Esophagus (tissue), 2 donors: ENCODE measurements around the gene HSD11B1L. TPM values are rescaled to one million over a fixed set of nuclear protein-coding genes. Genes with fewer than 3 reads are reported as not detected.

Experiments used
- H3K27ac ChIP-seq, 2 donors: one replicate each; pipeline ENCODE4 v1.5.1; 2013; ENCODE audit warnings: low read depth in 2 of 2, mild to moderate bottlenecking in 2 of 2, inconsistent platforms in 1 of 2, low read length in 1 of 2, moderate library complexity in 1 of 2
- H3K27me3 ChIP-seq, 2 donors: one replicate each; pipeline ENCODE4 v1.6.1; 2013; ENCODE audit warnings: low read length in 2 of 2, control low read depth in 1 of 2, mild to moderate bottlenecking in 1 of 2; ENCODE audit not compliant: insufficient read depth in 2 of 2, control insufficient read depth in 1 of 2
- H3K36me3 ChIP-seq, 2 donors: one replicate each; pipeline ENCODE4 v1.6.1; 2013; ENCODE audit warnings: low read length in 1 of 2; ENCODE audit not compliant: control insufficient read depth in 2 of 2, insufficient read depth in 2 of 2
- H3K4me1 ChIP-seq, 2 donors: one replicate each; pipeline ENCODE4 v1.6.1; 2013; ENCODE audit warnings: low read length in 1 of 2; ENCODE audit not compliant: control insufficient read depth in 2 of 2, insufficient read depth in 2 of 2
- H3K4me3 ChIP-seq, 2 donors: one replicate each; pipeline ENCODE4 v1.5.1; 2013; ENCODE audit warnings: low read length in 2 of 2, mild to moderate bottlenecking in 2 of 2, low read depth in 1 of 2, moderate library complexity in 1 of 2
- H3K9me3 ChIP-seq, 2 donors: one replicate each; pipeline ENCODE4 v1.6.1; 2013; ENCODE audit warnings: mild to moderate bottlenecking in 2 of 2, low read depth in 1 of 2, low read length in 1 of 2, moderate library complexity in 1 of 2; ENCODE audit not compliant: control insufficient read depth in 2 of 2, insufficient read depth in 1 of 2
- WGBS, 2 donors: extraction: QIAGEN DNeasy Blood & Tissue Kit; methylation state at CpG; one replicate each; pipeline ENCODE4 v1.1.7; 2013; 5-methylcytosine and 5-hydroxymethylcytosine counted together
- polyA plus RNA-seq, 2 donors: library from polyadenylated mRNA; stranded (reverse); fragments of 200-250 nt; gene quantifications; one replicate each; pipeline ENCODE4 v1.2.3, GENCODE V29; 2013
- donor health status: healthy with polysubstance abuse.
- donor health status: Bipolar disorder and iron deficiency.

The HSD11B1L gene
- 1 to 10 TPM; 3.8 to 4.1 TPM for polyA plus RNA-seq

- Histone ChIP-seq H3K27ac (peak within 1 kb of the TSS; percentile 89 to 92), H3K27me3 (no peaks in the 10 kb centered on the region), H3K9me3 (no peaks in the 10 kb centered on the region), H3K4me3 (peak within 1 kb of the TSS; percentile 67 to 82), H3K4me1 (peaks cover 4 to 11% of the 10 kb centered on the region in 2 donors), H3K36me3 (peaks cover 0 to 5% of the 10 kb centered on the region in 2 donors)
- 1% methylated on average over 74 to 94 of the region's 94 CpGs for WGBS, 2 donors
These were observed at the start of gene HSD11B1L, which contains the start of gene MICOS13 for GRCh38 chr19:5680437-5681368. TSS of gene HSD11B1L (plus strand) at chr19:5681027. CDS start at chr19:5684833, 3,806 bp downstream. TSS of gene MICOS13 (minus strand) at chr19:5680516. CDS start at chr19:5680486, 30 bp downstream.

GRCh38 chr19:5631567-5632240, 49.1 kb upstream of the HSD11B1L start:
- peaks cover 6 to 16% of the 10 kb centered on the region in 2 donors for H3K36me3 ChIP-seq
- H3K9me3 ChIP-seq = no peaks in the 10 kb centered on the region
- H3K4me3 ChIP-seq = no peak overlapping the region
- no peaks in the 10 kb centered on the region for H3K27me3 ChIP-seq
- 71 to 72% methylated on average over 9 of the region's 9 CpGs for WGBS, 2 donors
- peaks cover 3 to 4% of the 10 kb centered on the region in 2 donors for H3K4me1 ChIP-seq
- peak overlapping the region in 1 of 2 donors; percentile 55 for H3K27ac ChIP-seq

GRCh38 chr19:5632241-5632612, 48.6 kb upstream of the HSD11B1L start:
- peaks cover 3 to 4% of the 10 kb centered on the region in 2 donors for H3K4me1 ChIP-seq
- no peaks in the 10 kb centered on the region for H3K27me3 ChIP-seq
- H3K9me3 ChIP-seq = no peaks in the 10 kb centered on the region
- no peak overlapping the region for H3K4me3 ChIP-seq
- H3K36me3 ChIP-seq = peaks cover 5 to 11% of the 10 kb centered on the region in 2 donors
- no peak overlapping the region for H3K27ac ChIP-seq
- 65 to 81% methylated on average over 4 of the region's 4 CpGs for WGBS, 2 donors

GRCh38 chr19:5632657-5633056, 48.2 kb upstream of the HSD11B1L start:
- H3K9me3 ChIP-seq = no peaks in the 10 kb centered on the region
- WGBS, 2 donors = 78 to 88% methylated on average over 5 of the region's 5 CpGs
- H3K27me3 ChIP-seq = no peaks in the 10 kb centered on the region
- H3K27ac ChIP-seq = no peak overlapping the region
- peaks cover under 1 to 7% of the 10 kb centered on the region in 2 donors for H3K36me3 ChIP-seq
- H3K4me1 ChIP-seq = peaks cover 2 to 3% of the 10 kb centered on the region in 2 donors
- H3K4me3 ChIP-seq = no peak overlapping the region

- WGBS, 2 donors = 83 to 90% methylated on average over 6 of the region's 6 CpGs
- H3K27me3 ChIP-seq = no peaks in the 10 kb centered on the region
- peaks cover 2 to 3% of the 10 kb centered on the region in 2 donors for H3K4me1 ChIP-seq
- no peaks in the 10 kb centered on the region for H3K36me3 ChIP-seq
- no peak overlapping the region for H3K27ac ChIP-seq
- no peak overlapping the region for H3K4me3 ChIP-seq
- H3K9me3 ChIP-seq = no peaks in the 10 kb centered on the region
These were observed 45.4 kb upstream of the HSD11B1L start for GRCh38 chr19:5635427-5635826.

GRCh38 chr19:5637971-5638370, 42.9 kb upstream of the HSD11B1L start:
- Histone ChIP-seq H3K27ac (no peak overlapping the region), H3K9me3 (no peaks in the 10 kb centered on the region), H3K4me1 (peaks cover 0 to 3% of the 10 kb centered on the region in 2 donors), H3K4me3 (no peak overlapping the region), H3K36me3 (peaks cover 0 to 7% of the 10 kb centered on the region in 2 donors), H3K27me3 (no peaks in the 10 kb centered on the region)
- WGBS, 2 donors = 34 to 43% methylated on average over 1 of the region's 1 CpG

- no peak overlapping the region for H3K4me3 ChIP-seq
- WGBS, 2 donors = 52 to 69% methylated on average over 4 of the region's 4 CpGs
- H3K27ac ChIP-seq = peak overlapping the region in 1 of 2 donors; percentile 59
- no peaks in the 10 kb centered on the region for H3K9me3 ChIP-seq
- peaks cover 1 to 18% of the 10 kb centered on the region in 2 donors for H3K36me3 ChIP-seq
- H3K4me1 ChIP-seq = peaks cover 0 to 3% of the 10 kb centered on the region in 2 donors
- H3K27me3 ChIP-seq = no peaks in the 10 kb centered on the region
These were observed 39.7 kb upstream of the HSD11B1L start for GRCh38 chr19:5641171-5641570.

GRCh38 chr19:5642204-5642603, 38.6 kb upstream of the HSD11B1L start:
- Histone ChIP-seq H3K4me1 (peaks cover 0 to 3% of the 10 kb centered on the region in 2 donors), H3K4me3 (no peak overlapping the region), H3K27ac (peak overlapping the region in 1 of 2 donors; percentile 3), H3K36me3 (peaks cover 8 to 27% of the 10 kb centered on the region in 2 donors), H3K27me3 (no peaks in the 10 kb centered on the region), H3K9me3 (no peaks in the 10 kb centered on the region)
- WGBS, 2 donors = 84 to 93% methylated on average over 2 of the region's 2 CpGs

GRCh38 chr19:5643060-5643459, 37.8 kb upstream of the HSD11B1L start:
- Histone ChIP-seq H3K36me3 (peaks cover 8 to 32% of the 10 kb centered on the region in 2 donors), H3K4me3 (no peak overlapping the region), H3K9me3 (no peaks in the 10 kb centered on the region), H3K27ac (no peak overlapping the region), H3K27me3 (no peaks in the 10 kb centered on the region), H3K4me1 (peaks cover 0 to 3% of the 10 kb centered on the region in 2 donors)
- 85 to 89% methylated on average over 4 of the region's 4 CpGs for WGBS, 2 donors
